ENCODE measurements around the gene TF. TPM values are rescaled to one million over a fixed set of nuclear protein-coding genes. Genes with fewer than 3 reads are reported as not detected.
A peak's percentile ranks its signal among the peaks of the same experiment; 100 is the strongest.

Gene TF
- total RNA-seq, 1 experiment from 2014 or later: 1.6 TPM

DNA sequence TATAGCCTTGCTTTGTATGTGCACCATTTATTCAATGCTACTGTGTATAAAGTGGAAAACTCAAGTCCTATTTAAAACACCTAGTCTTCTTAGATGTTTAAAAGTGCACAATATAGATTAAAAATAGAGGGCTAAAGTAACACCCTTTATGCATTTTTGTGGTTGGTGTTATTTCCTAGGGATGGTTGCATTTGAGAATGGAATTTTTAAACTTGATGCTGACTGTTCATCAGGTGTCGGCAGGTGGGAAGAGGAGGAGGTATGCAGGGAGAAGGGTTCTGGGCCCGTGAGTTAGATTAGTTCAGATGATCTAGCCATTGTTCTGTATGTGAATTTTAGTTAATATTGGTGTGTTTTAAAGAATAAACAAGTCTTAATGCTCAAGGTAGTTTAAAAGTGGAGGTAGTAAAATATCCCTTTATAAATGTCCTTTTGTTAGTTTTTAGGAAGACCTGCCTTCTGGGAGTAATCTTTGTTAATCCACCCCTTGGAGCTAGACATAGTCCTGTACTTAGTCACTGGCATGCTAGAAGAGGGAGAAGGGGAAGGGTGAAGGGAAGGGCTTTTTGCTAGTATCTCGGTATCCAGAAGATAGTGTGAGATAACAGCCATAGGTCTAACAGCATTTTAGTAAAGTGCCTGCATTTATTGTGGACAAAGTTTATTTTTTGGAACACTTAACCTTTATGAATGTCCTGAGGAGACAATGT, 51.4 kb downstream of the TF start:
- DNase-seq: no peak
- no peak overlapping the region for H2AFZ ChIP-seq (ENCODE audit: low read length)
- H3K9me2 ChIP-seq (replicated peaks; ENCODE audit: insufficient read depth, low read length): no peaks in the 10 kb centered on the region
- H3K4me1 ChIP-seq (ENCODE audit: low read length): peaks cover 22% of the 10 kb centered on the region
- no peaks in the 10 kb centered on the region for H4K20me1 ChIP-seq (ENCODE audit: insufficient read depth, low read depth, low read length)
- H3K79me2 ChIP-seq (ENCODE audit: low read length): no peaks in the 10 kb centered on the region
- no peak overlapping the region for H3K4me3 ChIP-seq (ENCODE audit: low read length)
- no peak overlapping the region for H3K9ac ChIP-seq (ENCODE audit: low read length)
- H3K27me3 ChIP-seq (ENCODE audit: low read length): no peaks in the 10 kb centered on the region
- no peaks in the 10 kb centered on the region for H3K36me3 ChIP-seq (ENCODE audit: insufficient read depth, low read length)
- H3K27ac ChIP-seq (ENCODE audit: low read length): no peak overlapping the region
- H3K9me3 ChIP-seq (ENCODE audit: low read length): peaks cover 4% of the 10 kb centered on the region; the same call in 1 of the 2 replicates
- no peak overlapping the region for H3K4me2 ChIP-seq (ENCODE audit: low read depth, low read length, poor library complexity, severe bottlenecking)

- Histone ChIP-seq H3K27me3 (ENCODE audit: low read length) (no peaks in the 10 kb centered on the region), H3K27ac (ENCODE audit: low read length) (no peak overlapping the region), H3K4me2 (ENCODE audit: low read depth, low read length, poor library complexity, severe bottlenecking) (peak overlapping the region; percentile 5)
Observed at GRCh38 chr3:133799794-133800585, 53.8 kb downstream of the TF start.

GRCh38 chr3:133803469-133803868, 57.3 kb downstream of the TF start:
- H3K9ac ChIP-seq (ENCODE audit: low read length): no peak overlapping the region
- H3K4me3 ChIP-seq (ENCODE audit: low read length): no peak overlapping the region
- DNase-seq: no peak
- H3K9me2 ChIP-seq (replicated peaks; ENCODE audit: insufficient read depth, low read length): no peaks in the 10 kb centered on the region
- no peak overlapping the region for H2AFZ ChIP-seq (ENCODE audit: low read length)
- no peaks in the 10 kb centered on the region for H3K27me3 ChIP-seq (ENCODE audit: low read length)
- no peak overlapping the region for H3K27ac ChIP-seq (ENCODE audit: low read length)
- H3K4me2 ChIP-seq (ENCODE audit: low read depth, low read length, poor library complexity, severe bottlenecking): peak overlapping the region; percentile 5
- H3K36me3 ChIP-seq (ENCODE audit: insufficient read depth, low read length): peaks cover 8% of the 10 kb centered on the region; the same call in 1 of the 2 replicates
- peaks cover 51% of the 10 kb centered on the region for H3K4me1 ChIP-seq (ENCODE audit: low read length)
- H3K79me2 ChIP-seq (ENCODE audit: low read length): peaks cover 28% of the 10 kb centered on the region
- H4K20me1 ChIP-seq (ENCODE audit: insufficient read depth, low read depth, low read length): no peaks in the 10 kb centered on the region
- H3K9me3 ChIP-seq (ENCODE audit: low read length): no peaks in the 10 kb centered on the region

More at GRCh38 chr3:133799794-133800585, 53.8 kb downstream of the TF start:
- Histone ChIP-seq H3K36me3 (ENCODE audit: insufficient read depth, low read length) (no peaks in the 10 kb centered on the region), H4K20me1 (ENCODE audit: insufficient read depth, low read depth, low read length) (no peaks in the 10 kb centered on the region), H3K9me3 (ENCODE audit: low read length) (no peaks in the 10 kb centered on the region), H3K9ac (ENCODE audit: low read length) (no peak overlapping the region), H2AFZ (ENCODE audit: low read length) (no peak overlapping the region), H3K4me3 (ENCODE audit: low read length) (no peak overlapping the region), H3K4me1 (ENCODE audit: low read length) (peaks cover 36% of the 10 kb centered on the region), H3K9me2 (replicated peaks; ENCODE audit: insufficient read depth, low read length) (no peaks in the 10 kb centered on the region), H3K79me2 (ENCODE audit: low read length) (no peaks in the 10 kb centered on the region)
- peak; percentile 82 for DNase-seq

- Histone ChIP-seq H3K79me2 (ENCODE audit: low read length) (peaks cover 33% of the 10 kb centered on the region), H3K4me1 (ENCODE audit: low read length) (peaks cover 46% of the 10 kb centered on the region), H2AFZ (ENCODE audit: low read length) (peak overlapping the region; percentile 99), H3K36me3 (ENCODE audit: insufficient read depth, low read length) (peaks cover 13% of the 10 kb centered on the region; the same call in 1 of the 2 replicates), H3K9me3 (ENCODE audit: low read length) (no peaks in the 10 kb centered on the region), H3K9me2 (replicated peaks; ENCODE audit: insufficient read depth, low read length) (no peaks in the 10 kb centered on the region), H4K20me1 (ENCODE audit: insufficient read depth, low read depth, low read length) (no peaks in the 10 kb centered on the region), H3K27me3 (ENCODE audit: low read length) (no peaks in the 10 kb centered on the region), H3K9ac (ENCODE audit: low read length) (peak overlapping the region; percentile 77), H3K27ac (ENCODE audit: low read length) (no peak overlapping the region), H3K4me2 (ENCODE audit: low read depth, low read length, poor library complexity, severe bottlenecking) (peak overlapping the region; percentile 81), H3K4me3 (ENCODE audit: low read length) (peak overlapping the region; percentile 89)
- no peak for DNase-seq
Observed at GRCh38 chr3:133804896-133805295, 58.7 kb downstream of the TF start.

DNA sequence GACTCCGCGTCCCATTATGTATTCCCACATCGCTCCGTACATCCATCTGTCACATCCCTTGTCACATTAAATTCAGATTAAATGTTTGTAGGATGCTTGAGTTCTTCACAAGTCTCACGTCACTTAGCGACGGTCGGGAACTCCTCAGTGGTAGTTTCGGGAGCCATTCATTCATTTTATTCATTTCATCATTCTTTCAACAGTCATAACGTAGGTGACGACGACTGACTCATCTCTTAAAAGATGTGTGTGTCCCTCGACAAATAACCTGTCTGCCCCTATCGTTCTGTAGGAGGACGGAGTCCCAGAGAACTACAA, 59.1 kb downstream of the TF start:
- H3K9ac ChIP-seq (ENCODE audit: low read length): peak overlapping the region; percentile 77
- peak overlapping the region; percentile 99 for H2AFZ ChIP-seq (ENCODE audit: low read length)
- peaks cover 41% of the 10 kb centered on the region for H3K4me1 ChIP-seq (ENCODE audit: low read length)
- H3K79me2 ChIP-seq (ENCODE audit: low read length): peaks cover 37% of the 10 kb centered on the region
- no peaks in the 10 kb centered on the region for H3K9me2 ChIP-seq (replicated peaks; ENCODE audit: insufficient read depth, low read length)
- H3K9me3 ChIP-seq (ENCODE audit: low read length): no peaks in the 10 kb centered on the region
- H4K20me1 ChIP-seq (ENCODE audit: insufficient read depth, low read depth, low read length): no peaks in the 10 kb centered on the region
- H3K4me2 ChIP-seq (ENCODE audit: low read depth, low read length, poor library complexity, severe bottlenecking): peak overlapping the region; percentile 81
- H3K27ac ChIP-seq (ENCODE audit: low read length): no peak overlapping the region
- DNase-seq: no peak
- peak overlapping the region; percentile 89 for H3K4me3 ChIP-seq (ENCODE audit: low read length)
- no peaks in the 10 kb centered on the region for H3K27me3 ChIP-seq (ENCODE audit: low read length)
- H3K36me3 ChIP-seq (ENCODE audit: insufficient read depth, low read length): peaks cover 18% of the 10 kb centered on the region; the same call in 1 of the 2 replicates

GRCh38 chr3:133805702-133806475, 59.7 kb downstream of the TF start, which contains the start of gene SRPRB:
TSS of gene SRPRB (plus strand) at chr3:133805815. CDS start at chr3:133805849, 34 bp downstream.
- Histone ChIP-seq H3K27me3 (ENCODE audit: low read length) (no peaks in the 10 kb centered on the region), H3K9ac (ENCODE audit: low read length) (peak within 1 kb of the TSS; percentile 77), H3K9me3 (ENCODE audit: low read length) (no peaks in the 10 kb centered on the region), H3K4me3 (ENCODE audit: low read length) (peak within 1 kb of the TSS; percentile 89), H4K20me1 (ENCODE audit: insufficient read depth, low read depth, low read length) (no peaks in the 10 kb centered on the region), H3K79me2 (ENCODE audit: low read length) (peaks cover 40% of the 10 kb centered on the region), H3K4me2 (ENCODE audit: low read depth, low read length, poor library complexity, severe bottlenecking) (peak within 1 kb of the TSS; percentile 81), H3K4me1 (ENCODE audit: low read length) (peaks cover 40% of the 10 kb centered on the region), H3K36me3 (ENCODE audit: insufficient read depth, low read length) (peaks cover 21% of the 10 kb centered on the region; the same call in 1 of the 2 replicates), H3K27ac (ENCODE audit: low read length) (no peak within 1 kb of the TSS), H3K9me2 (replicated peaks; ENCODE audit: insufficient read depth, low read length) (no peaks in the 10 kb centered on the region), H2AFZ (ENCODE audit: low read length) (peak within 1 kb of the TSS; percentile 99)
- peak; percentile 97 for DNase-seq

- H3K27ac ChIP-seq (ENCODE audit: low read length): no peak overlapping the region
- no peak for DNase-seq
- H3K9me3 ChIP-seq (ENCODE audit: low read length): no peaks in the 10 kb centered on the region
- H3K79me2 ChIP-seq (ENCODE audit: low read length): peaks cover 21% of the 10 kb centered on the region
- H3K27me3 ChIP-seq (ENCODE audit: low read length): no peaks in the 10 kb centered on the region
- H3K4me2 ChIP-seq (ENCODE audit: low read depth, low read length, poor library complexity, severe bottlenecking): no peak overlapping the region
- no peak overlapping the region for H3K4me3 ChIP-seq (ENCODE audit: low read length)
- no peak overlapping the region for H2AFZ ChIP-seq (ENCODE audit: low read length)
- peaks cover 55% of the 10 kb centered on the region for H3K36me3 ChIP-seq (ENCODE audit: insufficient read depth, low read length)
- no peaks in the 10 kb centered on the region for H3K9me2 ChIP-seq (replicated peaks; ENCODE audit: insufficient read depth, low read length)
- no peaks in the 10 kb centered on the region for H3K4me1 ChIP-seq (ENCODE audit: low read length)
- no peaks in the 10 kb centered on the region for H4K20me1 ChIP-seq (ENCODE audit: insufficient read depth, low read depth, low read length)
- H3K9ac ChIP-seq (ENCODE audit: low read length): no peak overlapping the region
Observed at GRCh38 chr3:133812872-133813271, 66.7 kb downstream of the TF start.

DNA sequence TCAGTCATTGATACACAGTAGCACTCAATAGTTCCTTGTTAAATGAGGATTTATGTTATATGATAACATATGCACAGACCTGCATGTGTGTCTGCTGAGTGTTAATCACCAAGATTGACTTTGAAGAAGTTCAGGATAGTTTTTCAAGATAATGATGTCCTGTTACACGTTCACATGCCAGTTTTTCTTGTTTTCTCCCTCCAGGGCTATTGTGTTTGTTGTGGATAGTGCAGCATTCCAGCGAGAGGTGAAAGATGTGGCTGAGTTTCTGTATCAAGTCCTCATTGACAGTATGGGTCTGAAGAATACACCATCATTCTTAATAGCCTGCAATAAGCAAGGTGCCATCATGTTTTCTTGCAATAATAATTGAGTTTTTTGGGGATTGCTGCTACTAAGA, 69.2 kb downstream of the TF start:
- H3K4me1 ChIP-seq (ENCODE audit: low read length): no peaks in the 10 kb centered on the region
- no peak overlapping the region for H3K4me2 ChIP-seq (ENCODE audit: low read depth, low read length, poor library complexity, severe bottlenecking)
- no peaks in the 10 kb centered on the region for H3K9me3 ChIP-seq (ENCODE audit: low read length)
- no peak for DNase-seq
- H3K27ac ChIP-seq (ENCODE audit: low read length): no peak overlapping the region
- no peak overlapping the region for H2AFZ ChIP-seq (ENCODE audit: low read length)
- no peak overlapping the region for H3K9ac ChIP-seq (ENCODE audit: low read length)
- H3K4me3 ChIP-seq (ENCODE audit: low read length): no peak overlapping the region
- peaks cover 58% of the 10 kb centered on the region for H3K36me3 ChIP-seq (ENCODE audit: insufficient read depth, low read length)
- H3K9me2 ChIP-seq (replicated peaks; ENCODE audit: insufficient read depth, low read length): no peaks in the 10 kb centered on the region
- H3K27me3 ChIP-seq (ENCODE audit: low read length): no peaks in the 10 kb centered on the region
- H3K79me2 ChIP-seq (ENCODE audit: low read length): peaks cover 6% of the 10 kb centered on the region
- H4K20me1 ChIP-seq (ENCODE audit: insufficient read depth, low read depth, low read length): peaks cover 4% of the 10 kb centered on the region; the same call in 1 of the 2 replicates
